ENCODE results near the gene WDR87.
"Not testable (repeated sequence)": the region's sequence is repeated elsewhere in the genome, so short reads cannot be mapped to it uniquely, and the experiment has no call there.

The WDR87 gene

GRCh38 chr19:37928527-37929286 is 22.3 kb upstream of the WDR87 start:
- DNase-seq: no peak
- Histone ChIP-seq H3K27me3 (no peaks in the 10 kb centered on the region), H3K36me3 (no peaks in the 10 kb centered on the region), H3K4me1 (no peaks in the 10 kb centered on the region), H3K4me3 (ENCODE audit: low read depth, low read length) (no peak overlapping the region), H3K9me3 (no peaks in the 10 kb centered on the region)
- TF ChIP-seq CTCF (IDR thresholded peaks at IDR 0.05; ENCODE audit: low read depth, low read length): no peak

GRCh38 chr19:37926711-37927110 is 20.3 kb upstream of the WDR87 start:
- Histone ChIP-seq H3K9me3 (no peaks in the 10 kb centered on the region), H3K4me3 (ENCODE audit: low read depth, low read length) (no peak overlapping the region)
- no peak for TF ChIP-seq CTCF (IDR thresholded peaks at IDR 0.05; ENCODE audit: low read depth, low read length)

GRCh38 chr19:37926255-37926654 is 19.9 kb upstream of the WDR87 start:
- H3K4me1 ChIP-seq: no peaks in the 10 kb centered on the region
- TF ChIP-seq CTCF (IDR thresholded peaks at IDR 0.05; ENCODE audit: low read depth, low read length): no peak
- no peaks in the 10 kb centered on the region for H3K36me3 ChIP-seq
- no peaks in the 10 kb centered on the region for H3K27me3 ChIP-seq
- no peak for DNase-seq
- H3K4me3 ChIP-seq (ENCODE audit: low read depth, low read length): no peak overlapping the region
- no peaks in the 10 kb centered on the region for H3K9me3 ChIP-seq

More at GRCh38 chr19:37926711-37927110, 20.3 kb upstream of the WDR87 start:
- no peaks in the 10 kb centered on the region for H3K27me3 ChIP-seq
- no peaks in the 10 kb centered on the region for H3K36me3 ChIP-seq
- DNase-seq: no peak
- H3K4me1 ChIP-seq: no peaks in the 10 kb centered on the region

GRCh38 chr19:37925212-37925611 is 18.8 kb upstream of the WDR87 start:
- TF ChIP-seq CTCF (IDR thresholded peaks at IDR 0.05; ENCODE audit: low read depth, low read length): no peak
- Histone ChIP-seq H3K9me3 (no peaks in the 10 kb centered on the region), H3K4me3 (ENCODE audit: low read depth, low read length) (no peak overlapping the region), H3K36me3 (no peaks in the 10 kb centered on the region), H3K4me1 (no peaks in the 10 kb centered on the region), H3K27me3 (no peaks in the 10 kb centered on the region)
- no peak for DNase-seq

- not testable (repeated sequence) for H3K9me3 ChIP-seq; H3K27me3 ChIP-seq; H3K4me1 ChIP-seq; H3K36me3 ChIP-seq; H3K4me3 ChIP-seq (ENCODE audit: low read depth, low read length); DNase-seq
Observed at GRCh38 chr19:37924573-37924972, 18.2 kb upstream of the WDR87 start.

- Histone ChIP-seq H3K4me1 (no peaks in the 10 kb centered on the region), H3K27me3 (no peaks in the 10 kb centered on the region), H3K9me3 (no peaks in the 10 kb centered on the region), H3K4me3 (ENCODE audit: low read depth, low read length) (no peak overlapping the region), H3K36me3 (no peaks in the 10 kb centered on the region)
- DNase-seq: no peak
- no peak for TF ChIP-seq CTCF (IDR thresholded peaks at IDR 0.05; ENCODE audit: low read depth, low read length)
Observed at GRCh38 chr19:37920591-37921450, 14.4 kb upstream of the WDR87 start.

Measured in BE2C (cell line).